ENCODE results near the gene BEND7.

BEND7 gene

GRCh38 chr10:13481690-13482089 is 47.1 kb downstream of the BEND7 start:
- H3K4me3 ChIP-seq (ENCODE audit: low read length): no peak overlapping the region
- TF ChIP-seq ZNF274 (IDR thresholded peaks at IDR 0.05; ENCODE audit: low read depth, low read length): no peak

GRCh38 chr10:13475124-13475523 is 53.7 kb downstream of the BEND7 start:
- H3K4me3 ChIP-seq (ENCODE audit: low read length): no peak overlapping the region
- no peak for TF ChIP-seq ZNF274 (IDR thresholded peaks at IDR 0.05; ENCODE audit: low read depth, low read length)

GRCh38 chr10:13473986-13474385 is 54.8 kb downstream of the BEND7 start:
- TF ChIP-seq ZNF274 (IDR thresholded peaks at IDR 0.05; ENCODE audit: low read depth, low read length): no peak

GRCh38 chr10:13472359-13472758 is 56.5 kb downstream of the BEND7 start:
- no peak overlapping the region for H3K4me3 ChIP-seq (ENCODE audit: low read length)
- no peak for TF ChIP-seq ZNF274 (IDR thresholded peaks at IDR 0.05; ENCODE audit: low read depth, low read length)

More at GRCh38 chr10:13473986-13474385, 54.8 kb downstream of the BEND7 start:
- H3K4me3 ChIP-seq (ENCODE audit: low read length): no peak overlapping the region

- no peak overlapping the region for H3K4me3 ChIP-seq (ENCODE audit: low read length)
Measured at GRCh38 chr10:13470270-13470669, 58.5 kb downstream of the BEND7 start.

GRCh38 chr10:13462551-13462950 is 66.3 kb downstream of the BEND7 start:
- no peak overlapping the region for H3K4me3 ChIP-seq (ENCODE audit: low read length)

More at GRCh38 chr10:13470270-13470669, 58.5 kb downstream of the BEND7 start:
- TF ChIP-seq ZNF274 (IDR thresholded peaks at IDR 0.05; ENCODE audit: low read depth, low read length): no peak

GRCh38 chr10:13458687-13459012 is 70.2 kb downstream of the BEND7 start:
- TF ChIP-seq ZNF274 (IDR thresholded peaks at IDR 0.05; ENCODE audit: low read depth, low read length): no peak
- no peak overlapping the region for H3K4me3 ChIP-seq (ENCODE audit: low read length)

More at GRCh38 chr10:13462551-13462950, 66.3 kb downstream of the BEND7 start:
- no peak for TF ChIP-seq ZNF274 (IDR thresholded peaks at IDR 0.05; ENCODE audit: low read depth, low read length)

GRCh38 chr10:13457958-13458686 is 70.7 kb downstream of the BEND7 start:
- H3K4me3 ChIP-seq (ENCODE audit: low read length): no peak overlapping the region
- no peak for TF ChIP-seq ZNF274 (IDR thresholded peaks at IDR 0.05; ENCODE audit: low read depth, low read length)

- no peak overlapping the region for H3K4me3 ChIP-seq (ENCODE audit: low read length)
- TF ChIP-seq ZNF274 (IDR thresholded peaks at IDR 0.05; ENCODE audit: low read depth, low read length): no peak
Measured at GRCh38 chr10:13453896-13454295, 74.9 kb downstream of the BEND7 start.

GRCh38 chr10:13450069-13450468 is 78.7 kb downstream of the BEND7 start:
- no peak overlapping the region for H3K4me3 ChIP-seq (ENCODE audit: low read length)
- TF ChIP-seq ZNF274 (IDR thresholded peaks at IDR 0.05; ENCODE audit: low read depth, low read length): no peak

- TF ChIP-seq ZNF274 (IDR thresholded peaks at IDR 0.05; ENCODE audit: low read depth, low read length): no peak
Measured at GRCh38 chr10:13449296-13449695, 79.5 kb downstream of the BEND7 start.

GRCh38 chr10:13448216-13448615 is 80.6 kb downstream of the BEND7 start:
- no peak for TF ChIP-seq ZNF274 (IDR thresholded peaks at IDR 0.05; ENCODE audit: low read depth, low read length)
- H3K4me3 ChIP-seq (ENCODE audit: low read length): no peak overlapping the region

More at GRCh38 chr10:13449296-13449695, 79.5 kb downstream of the BEND7 start:
- no peak overlapping the region for H3K4me3 ChIP-seq (ENCODE audit: low read length)

- no peak overlapping the region for H3K4me3 ChIP-seq (ENCODE audit: low read length)
- no peak for TF ChIP-seq ZNF274 (IDR thresholded peaks at IDR 0.05; ENCODE audit: low read depth, low read length)
Measured at GRCh38 chr10:13445656-13446400, 83.0 kb downstream of the BEND7 start.

GRCh38 chr10:13441476-13441875 is 87.3 kb downstream of the BEND7 start:
- no peak for TF ChIP-seq ZNF274 (IDR thresholded peaks at IDR 0.05; ENCODE audit: low read depth, low read length)
- no peak overlapping the region for H3K4me3 ChIP-seq (ENCODE audit: low read length)
